Natural killer cell (primary cell): ENCODE measurements around the gene MBD6. TPM values are rescaled to one million over a fixed set of nuclear protein-coding genes. Genes with fewer than 3 reads are reported as not detected.
"Not testable (repeated sequence)": the region's sequence is repeated elsewhere in the genome, so short reads cannot be mapped to it uniquely, and the experiment has no call there.

ENCODE experiments used
- ATAC-seq, 3 donors: fragments of 150-1000 bp in 2 of 3; fragments of 200-7000 bp in 1 of 3; cut with Tn5 transposase; 1 replicate in 1 of 3; 2 replicates in 2 of 3; pipeline ENCODE4 v1.10.0; 2021; ENCODE audit warnings: mild to moderate bottlenecking in 2 of 3, moderate library complexity in 2 of 3
- DNase-seq, 2 donors: peaks; one replicate each; pipeline versions ENCODE4 v3.0.0 to v3.0.0-alpha.2; 2013 to 2021; ENCODE audit warnings: mixed read lengths in 1 of 2
- H3K27ac ChIP-seq: one replicate; pipeline ENCODE4 v1.5.1; 2013; ENCODE audit warnings: mild to moderate bottlenecking, low read length
- H3K27me3 ChIP-seq: one replicate; pipeline ENCODE4 v1.6.1; 2013; ENCODE audit warnings: low read length; ENCODE audit not compliant: control insufficient read depth, insufficient read depth
- H3K36me3 ChIP-seq: one replicate; pipeline ENCODE4 v1.6.1; 2013; ENCODE audit warnings: low read length; ENCODE audit not compliant: control insufficient read depth, insufficient read depth
- H3K4me1 ChIP-seq: one replicate; pipeline ENCODE4 v1.6.1; 2013; ENCODE audit warnings: low read length; ENCODE audit not compliant: control insufficient read depth, insufficient read depth
- H3K4me3 ChIP-seq: one replicate; pipeline ENCODE4 v1.5.1; 2013; ENCODE audit warnings: low read length
- H3K9me3 ChIP-seq: one replicate; pipeline ENCODE4 v1.6.1; 2013; ENCODE audit warnings: low read length; ENCODE audit not compliant: control insufficient read depth, insufficient read depth
- H3K27ac Mint-ChIP-seq, 2 donors: one replicate each; pipeline ENCODE4 v1.8.0; 2022; ENCODE audit warnings: mild to moderate bottlenecking in 2 of 2, mixed read lengths in 2 of 2, moderate library complexity in 1 of 2
- H3K27me3 Mint-ChIP-seq, 2 donors: one replicate each; pipeline ENCODE4 v1.8.0; 2022; ENCODE audit warnings: low read depth in 2 of 2, mixed read lengths in 2 of 2
- H3K36me3 Mint-ChIP-seq: one replicate; pipeline ENCODE4 v1.8.0; 2022; ENCODE audit warnings: mixed read lengths
- H3K4me1 Mint-ChIP-seq, 2 donors: one replicate each; pipeline ENCODE4 v1.8.0; 2022; ENCODE audit warnings: mixed read lengths in 2 of 2
- H3K4me3 Mint-ChIP-seq: one replicate; pipeline ENCODE4 v1.8.0; 2022; ENCODE audit warnings: mild to moderate bottlenecking, moderate library complexity, mixed read lengths
- H3K9me3 Mint-ChIP-seq, 2 donors: one replicate each; pipeline ENCODE4 v1.8.0; 2022; ENCODE audit warnings: mixed read lengths in 2 of 2
- CTCF ChIP-seq: fragments of 200-600 bp; IDR thresholded peaks from one replicate; pipeline ENCODE4 v1.8.0; 2022; ENCODE audit warnings: antibody characterized with exemption
- WGBS: methylation state at CpG from one replicate; pipeline ENCODE4 v1.1.7; 2013; ENCODE audit warnings: missing lambda C conversion rate; ENCODE audit not compliant: insufficient coverage; 5-methylcytosine and 5-hydroxymethylcytosine counted together
- intact Hi-C: fragments of 100-400 bp; cut with micrococcal nuclease; formaldehyde crosslinking; loops from one replicate; pipeline ENCODE4 v1.14.2; 2022
- total RNA-seq, 4 donors: library from RNA; stranded (reverse); fragments of 120-200 nt in 1 of 4; gene quantifications; one replicate each; pipeline versions ENCODE4 v1.2.3 to v1.2.4, GENCODE V29; 2013 to 2022

The MBD6 gene
- total RNA-seq, 3 donors from 2014 or later (not counting 1 experiment from before 2014, with no cell fraction given), result 130 to 142 (median 139) TPM

- H3K4me3 Mint-ChIP-seq, result no peak overlapping the region
- H3K9me3 Mint-ChIP-seq, result no peaks in the 10 kb centered on the region
- ATAC-seq, result peak in 1 of 3 donors; percentile 10
- Histone ChIP-seq H3K27ac (no peak overlapping the region), H3K27me3 (no peaks in the 10 kb centered on the region), H3K4me3 (no peak overlapping the region), H3K9me3 (no peaks in the 10 kb centered on the region), H3K4me1 (no peaks in the 10 kb centered on the region), H3K36me3 (peaks cover 63% of the 10 kb centered on the region)
- intact Hi-C loops, result no loop called here
- H3K27me3 Mint-ChIP-seq, result no peaks in the 10 kb centered on the region
- peak overlapping the region; percentile 26 to 60 for H3K27ac Mint-ChIP-seq
- H3K4me1 Mint-ChIP-seq, result peaks cover under 1 to 5% of the 10 kb centered on the region in 2 donors
- H3K36me3 Mint-ChIP-seq, result peaks cover 21% of the 10 kb centered on the region
- DNase-seq, result no peak
- no peak for TF ChIP-seq CTCF
- 98% methylated on average over 6 of the region's 7 CpGs for WGBS
Observed at GRCh38 chr12:57511588-57512325, 10.9 kb upstream of the MBD6 start.

GRCh38 chr12:57512665-57513064 lies 10.0 kb upstream of the MBD6 start:
- Mint-ChIP-seq H3K36me3 (peaks cover 26% of the 10 kb centered on the region), H3K4me3 (no peak overlapping the region), H3K27ac (peak overlapping the region; percentile 26 to 60), H3K4me1 (peaks cover 5 to 10% of the 10 kb centered on the region in 2 donors), H3K27me3 (no peaks in the 10 kb centered on the region), H3K9me3 (no peaks in the 10 kb centered on the region)
- Histone ChIP-seq H3K27me3 (no peaks in the 10 kb centered on the region), H3K9me3 (no peaks in the 10 kb centered on the region), H3K27ac (no peak overlapping the region), H3K4me3 (no peak overlapping the region), H3K36me3 (peaks cover 72% of the 10 kb centered on the region), H3K4me1 (no peaks in the 10 kb centered on the region)
- no peak for TF ChIP-seq CTCF
- ATAC-seq, result peak in 1 of 3 donors; percentile 7
- intact Hi-C loops, result no loop called here
- no peak for DNase-seq
- 97% methylated on average over 6 of the region's 6 CpGs for WGBS

DNA sequence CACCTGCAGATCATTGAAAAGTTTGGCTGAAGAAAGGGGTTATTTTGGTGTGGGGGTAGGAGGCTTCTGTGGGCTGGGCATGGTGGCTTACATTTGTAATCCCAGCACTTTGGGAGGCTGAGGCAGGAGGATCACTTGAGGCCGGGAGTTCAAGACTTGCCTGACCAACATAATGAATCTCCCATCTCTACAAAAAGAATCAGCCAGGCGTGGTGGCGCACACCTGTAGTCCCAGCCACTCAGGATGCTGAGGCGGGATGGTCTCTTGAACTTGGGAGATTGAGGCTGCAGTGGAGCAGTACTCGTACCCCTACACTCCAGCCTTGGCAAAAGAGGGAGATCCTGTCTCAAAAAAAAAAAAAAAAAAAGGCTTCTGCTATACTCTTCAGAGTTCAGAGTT lies 9.4 kb upstream of the MBD6 start:
- TF ChIP-seq CTCF, result no peak
- ATAC-seq, result no peak
- no peak overlapping the region for H3K27ac ChIP-seq
- intact Hi-C loops, result no loop called here
- peaks cover 4% of the 10 kb centered on the region for H3K4me1 ChIP-seq
- H3K9me3 Mint-ChIP-seq, result no peaks in the 10 kb centered on the region
- peak overlapping the region; percentile 26 to 60 for H3K27ac Mint-ChIP-seq
- WGBS, result 94% methylated on average over 5 of the region's 5 CpGs
- peaks cover 77% of the 10 kb centered on the region for H3K36me3 ChIP-seq
- H3K9me3 ChIP-seq, result no peaks in the 10 kb centered on the region
- no peak overlapping the region for H3K4me3 Mint-ChIP-seq
- no peaks in the 10 kb centered on the region for H3K27me3 ChIP-seq
- no peak overlapping the region for H3K4me3 ChIP-seq
- no peaks in the 10 kb centered on the region for H3K27me3 Mint-ChIP-seq
- H3K36me3 Mint-ChIP-seq, result peaks cover 26% of the 10 kb centered on the region
- peaks cover 7 to 14% of the 10 kb centered on the region in 2 donors for H3K4me1 Mint-ChIP-seq
- DNase-seq, result no peak

- H3K27ac Mint-ChIP-seq, result peak overlapping the region in 1 of 2 donors; percentile 60
Observed at GRCh38 chr12:57513677-57514076, 8.9 kb upstream of the MBD6 start.

DNA sequence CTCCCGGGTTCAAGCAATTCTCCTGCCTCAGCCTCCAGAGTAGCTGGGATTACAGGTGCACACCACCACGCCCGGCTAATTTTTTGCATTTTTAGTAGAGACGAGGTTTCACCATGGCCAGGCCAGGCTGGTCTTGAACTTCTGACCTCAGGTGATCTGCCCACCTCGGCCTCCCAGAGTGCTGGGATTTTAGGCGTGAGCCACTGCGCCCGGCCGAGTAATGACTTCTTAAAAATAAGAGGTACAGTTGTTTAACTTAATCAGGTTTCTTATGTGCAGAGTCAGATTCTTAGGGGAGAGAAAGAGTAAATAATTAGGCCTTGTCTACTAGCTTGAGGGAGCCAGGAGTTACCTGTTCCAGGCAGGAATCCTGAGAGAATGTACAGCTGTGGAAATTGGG lies 8.4 kb upstream of the MBD6 start:
- Mint-ChIP-seq H3K27ac (peak overlapping the region; percentile 46 to 99), H3K36me3 (peaks cover 26% of the 10 kb centered on the region), H3K4me1 (peaks cover 17 to 24% of the 10 kb centered on the region in 2 donors)
- intact Hi-C loops, H3K9me3 ChIP-seq, H3K4me3 Mint-ChIP-seq, H3K27ac ChIP-seq, ATAC-seq, DNase-seq, H3K9me3 Mint-ChIP-seq, H3K4me3 ChIP-seq, H3K27me3 ChIP-seq, H3K27me3 Mint-ChIP-seq: not testable (repeated sequence)
- 95% methylated on average over 9 of the region's 9 CpGs for WGBS
- Histone ChIP-seq H3K4me1 (peaks cover 13% of the 10 kb centered on the region), H3K36me3 (peaks cover 72% of the 10 kb centered on the region)

More at GRCh38 chr12:57513677-57514076, 8.9 kb upstream of the MBD6 start:
- H3K4me1 ChIP-seq, H3K27me3 Mint-ChIP-seq, H3K9me3 Mint-ChIP-seq, H3K4me3 ChIP-seq, H3K9me3 ChIP-seq, H3K4me3 Mint-ChIP-seq, H3K27me3 ChIP-seq, intact Hi-C loops, ATAC-seq, H3K27ac ChIP-seq, DNase-seq: not testable (repeated sequence)
- peaks cover 26% of the 10 kb centered on the region for H3K36me3 Mint-ChIP-seq
- H3K4me1 Mint-ChIP-seq, result peaks cover 12 to 18% of the 10 kb centered on the region in 2 donors
- 85% methylated on average over 6 of the region's 6 CpGs for WGBS
- peaks cover 76% of the 10 kb centered on the region for H3K36me3 ChIP-seq
